Activated B cell treated with CpG ODN at 0.5 μM for 24 hours (primary cell): ENCODE measurements around the gene HINFP. TPM values are rescaled to one million over a fixed set of nuclear protein-coding genes. Genes with fewer than 3 reads are reported as not detected.
A peak's percentile ranks its signal among the peaks of the same experiment; 100 is the strongest.

Experiments
- ATAC-seq: fragments of 200-7000 bp; cut with Tn5 transposase; one replicate; pipeline ENCODE4 v1.10.0; 2021; ENCODE audit warnings: low read depth, mild to moderate bottlenecking, moderate library complexity
- CTCF ChIA-PET: fragments of 350-600 bp; sonication (Branson Sonifier 250); formaldehyde crosslinking; loops from one replicate; lab custom pipeline; 2021; ENCODE audit warnings: antibody characterized with exemption; lab: Charles Lee
- POLR2A ChIA-PET: fragments of 350-600 bp; sonication (Branson Sonifier 250); formaldehyde crosslinking; loops from one replicate; lab custom pipeline; 2021; ENCODE audit warnings: antibody characterized with exemption; lab: Charles Lee
- DNase-seq: peaks from one replicate; pipeline ENCODE4 v3.0.0; 2022
- H3K27ac Mint-ChIP-seq: one replicate; pipeline ENCODE4 v1.8.0; 2020; ENCODE audit warnings: mixed read lengths
- H3K27me3 Mint-ChIP-seq: one replicate; pipeline ENCODE4 v1.8.0; 2021; ENCODE audit warnings: mixed read lengths
- H3K36me3 Mint-ChIP-seq: one replicate; pipeline ENCODE4 v1.8.0; 2021; ENCODE audit warnings: low read depth, mixed read lengths
- H3K4me1 Mint-ChIP-seq: one replicate; pipeline ENCODE4 v1.8.0; 2021; ENCODE audit warnings: mixed read lengths
- H3K4me3 Mint-ChIP-seq: one replicate; pipeline ENCODE4 v1.8.0; 2020; ENCODE audit warnings: mild to moderate bottlenecking, mixed read lengths
- H3K9me3 Mint-ChIP-seq: one replicate; pipeline ENCODE4 v1.8.0; 2020; ENCODE audit warnings: mixed read lengths
- intact Hi-C: fragments of 100-400 bp; cut with micrococcal nuclease; formaldehyde crosslinking; loops from one replicate; pipeline ENCODE4 v1.15.1; 2024
- total RNA-seq: library from RNA; stranded (reverse); gene quantifications from 2 replicates; pipeline ENCODE4 v1.2.3, GENCODE V29; 2022
- TF ChIP-seq, protein P1 (sequence below): fragments of 200-600 bp; IDR thresholded peaks from one replicate; pipeline ENCODE4 v1.8.0; 2022; ENCODE audit warnings: antibody characterized with exemption, mild to moderate bottlenecking

The HINFP gene
- total RNA-seq, 1 donor from 2014 or later = 62.6 TPM

- ATAC-seq (peak; percentile 49), DNase-seq (peak; percentile 27)
- Mint-ChIP-seq H3K27ac (no peak within 1 kb of the TSS), H3K36me3 (no peaks in the 10 kb centered on the region), H3K4me1 (peaks cover 12% of the 10 kb centered on the region), H3K27me3 (peaks cover 57% of the 10 kb centered on the region), H3K9me3 (no peaks in the 10 kb centered on the region), H3K4me3 (peak within 1 kb of the TSS; percentile 74)
- ChIA-PET POLR2A (interaction anchor here (1.6 to 4.3 kb wide), 2 partner anchors 20 to 55 kb away, joined by 5 to 13 read pairs; partner anchors contain the start of gene NLRX1), CTCF (interaction anchor here (1.2 kb wide), 1 partner anchor 173 kb away, joined by 3 read pairs; no protein-coding TSS in a partner anchor)
- TF ChIP-seq, protein P1, sequence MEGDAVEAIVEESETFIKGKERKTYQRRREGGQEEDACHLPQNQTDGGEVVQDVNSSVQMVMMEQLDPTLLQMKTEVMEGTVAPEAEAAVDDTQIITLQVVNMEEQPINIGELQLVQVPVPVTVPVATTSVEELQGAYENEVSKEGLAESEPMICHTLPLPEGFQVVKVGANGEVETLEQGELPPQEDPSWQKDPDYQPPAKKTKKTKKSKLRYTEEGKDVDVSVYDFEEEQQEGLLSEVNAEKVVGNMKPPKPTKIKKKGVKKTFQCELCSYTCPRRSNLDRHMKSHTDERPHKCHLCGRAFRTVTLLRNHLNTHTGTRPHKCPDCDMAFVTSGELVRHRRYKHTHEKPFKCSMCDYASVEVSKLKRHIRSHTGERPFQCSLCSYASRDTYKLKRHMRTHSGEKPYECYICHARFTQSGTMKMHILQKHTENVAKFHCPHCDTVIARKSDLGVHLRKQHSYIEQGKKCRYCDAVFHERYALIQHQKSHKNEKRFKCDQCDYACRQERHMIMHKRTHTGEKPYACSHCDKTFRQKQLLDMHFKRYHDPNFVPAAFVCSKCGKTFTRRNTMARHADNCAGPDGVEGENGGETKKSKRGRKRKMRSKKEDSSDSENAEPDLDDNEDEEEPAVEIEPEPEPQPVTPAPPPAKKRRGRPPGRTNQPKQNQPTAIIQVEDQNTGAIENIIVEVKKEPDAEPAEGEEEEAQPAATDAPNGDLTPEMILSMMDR = no peak
- intact Hi-C loops = loop anchor here (5.0 kb wide), 1 partner anchor 133 kb away; no protein-coding TSS in a partner anchor
Observed at GRCh38 chr11:119149018-119149785, 27.8 kb downstream of the HINFP start, which contains the start of gene ABCG4. ABCG4 (plus strand) TSS chr11:119149052; CDS start chr11:119149966, 914 bp downstream.

GRCh38 chr11:119149786-119150275, 28.5 kb downstream of the HINFP start:
- intact Hi-C loops = loop anchor here (5.0 kb wide), 1 partner anchor 132 kb away; no protein-coding TSS in a partner anchor

DNA sequence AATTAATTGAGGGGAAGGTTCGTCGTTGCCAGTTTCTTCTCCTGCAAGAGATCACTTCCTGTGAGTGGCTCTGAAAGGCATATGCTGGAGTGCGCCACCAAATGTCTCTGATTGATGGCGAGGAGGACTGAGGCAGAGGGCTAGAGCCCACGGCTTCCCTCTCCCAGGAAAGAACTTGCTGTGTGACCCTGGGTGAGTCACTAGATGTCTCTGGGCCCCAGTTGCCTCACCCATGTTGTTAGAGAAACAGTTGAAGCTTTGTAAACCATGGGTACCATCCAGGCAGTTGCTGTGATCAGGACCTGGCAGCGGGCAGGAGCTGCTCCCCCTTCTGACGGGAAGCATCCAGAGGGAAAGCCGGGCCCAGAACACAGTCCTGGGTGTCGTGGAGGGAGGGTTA, 30.7 kb downstream of the HINFP start:
- peaks cover 53% of the 10 kb centered on the region for H3K27me3 Mint-ChIP-seq

More at GRCh38 chr11:119149786-119150275, 28.5 kb downstream of the HINFP start:
- ATAC-seq = no peak
- POLR2A ChIA-PET = interaction anchor here (1.6 to 4.3 kb wide), 2 partner anchors 19 to 55 kb away, joined by 5 to 13 read pairs; partner anchors contain the start of gene NLRX1
- no peak overlapping the region for H3K27ac Mint-ChIP-seq
- no peaks in the 10 kb centered on the region for H3K9me3 Mint-ChIP-seq
- CTCF ChIA-PET = interaction anchor here (1.2 kb wide), 1 partner anchor 172 kb away, joined by 3 read pairs; no protein-coding TSS in a partner anchor
- TF ChIP-seq, protein P1 = no peak
- H3K36me3 Mint-ChIP-seq = no peaks in the 10 kb centered on the region
- peak overlapping the region; percentile 60 for H3K4me3 Mint-ChIP-seq
- H3K4me1 Mint-ChIP-seq = peaks cover 12% of the 10 kb centered on the region
- no peak for DNase-seq
- peaks cover 57% of the 10 kb centered on the region for H3K27me3 Mint-ChIP-seq

GRCh38 chr11:119152604-119153003, 31.2 kb downstream of the HINFP start:
- CTCF ChIA-PET = no interaction called here
- Mint-ChIP-seq H3K27ac (no peak overlapping the region), H3K9me3 (no peaks in the 10 kb centered on the region), H3K27me3 (peaks cover 48% of the 10 kb centered on the region), H3K4me3 (no peak overlapping the region), H3K4me1 (peaks cover 11% of the 10 kb centered on the region), H3K36me3 (no peaks in the 10 kb centered on the region)
- intact Hi-C loops = no loop called here
- ATAC-seq (no peak), DNase-seq (no peak)
- TF ChIP-seq, protein P1 = no peak
- POLR2A ChIA-PET = interaction anchor here (0.6 kb wide), 1 partner anchor 44 kb away, joined by 5 read pairs; no protein-coding TSS in a partner anchor

More for the DNA sequence above, 30.7 kb downstream of the HINFP start:
- TF ChIP-seq, protein P1 = no peak
- ATAC-seq (no peak), DNase-seq (no peak)
- H3K4me1 Mint-ChIP-seq = peaks cover 12% of the 10 kb centered on the region
- POLR2A ChIA-PET = no interaction called here
- H3K9me3 Mint-ChIP-seq = no peaks in the 10 kb centered on the region
- H3K36me3 Mint-ChIP-seq = no peaks in the 10 kb centered on the region
- CTCF ChIA-PET = no interaction called here
- no peak overlapping the region for H3K27ac Mint-ChIP-seq
- intact Hi-C loops = no loop called here
- H3K4me3 Mint-ChIP-seq = no peak overlapping the region
